Keratinocyte (primary cell): Measurements from ENCODE around the gene FAM161A. TPM values are rescaled to one million over a fixed set of nuclear protein-coding genes. Genes with fewer than 3 reads are reported as not detected.

ENCODE experiments used
- DNase-seq: peaks from one replicate; pipeline ENCODE4 v3.0.0-alpha.2; 2011; ENCODE audit warnings: low read depth, missing footprints, low spot score
- FAIRE-seq: peaks from 2 replicates; lab custom pipeline; 2011; peaks lifted over from hg19 to GRCh38; lab: Jason Lieb, UNC
- H2AFZ ChIP-seq: 2 replicates; pipeline ENCODE4 v1.6.0; 2012; ENCODE audit warnings: low read length, control low read depth, inconsistent platforms; ENCODE audit not compliant: control insufficient read depth
- H3K27ac ChIP-seq: 2 replicates; pipeline ENCODE4 v1.5.1; 2011; ENCODE audit warnings: low read length; ENCODE audit not compliant: control insufficient read depth, insufficient read depth
- H3K27me3 ChIP-seq: 3 replicates; pipeline ENCODE4 v1.6.0; 2011; ENCODE audit warnings: low read length; ENCODE audit not compliant: control insufficient read depth, insufficient read depth; ENCODE audit errors: extremely low read depth
- H3K36me3 ChIP-seq, 2 experiments: 2 replicates in 1 of 2; 3 replicates in 1 of 2; pipeline ENCODE4 v1.5.1; 2011; ENCODE audit warnings: low read length in 2 of 2, mild to moderate bottlenecking in 1 of 2; ENCODE audit not compliant: control insufficient read depth in 2 of 2, insufficient read depth in 2 of 2; ENCODE audit errors: extremely low read depth in 1 of 2
- H3K4me1 ChIP-seq: 3 replicates; pipeline ENCODE4 v1.5.1; 2011; ENCODE audit warnings: low read length; ENCODE audit not compliant: control insufficient read depth, insufficient read depth; ENCODE audit errors: extremely low read depth
- H3K4me2 ChIP-seq: 3 replicates; pipeline ENCODE4 v1.6.0; 2011; ENCODE audit warnings: low read depth, low read length; ENCODE audit not compliant: control insufficient read depth, insufficient read depth; ENCODE audit errors: extremely low read depth
- H3K4me3 ChIP-seq, 3 experiments: fragments of 200-600 bp in 1 of 3; sonication (generic) in 1 of 3; 2 replicates in 2 of 3; 3 replicates in 1 of 3; pipeline ENCODE4 v1.5.1; 2011 to 2016; ENCODE audit warnings: low read length in 3 of 3, mild to moderate bottlenecking in 3 of 3, control low read depth in 2 of 3, inconsistent platforms in 1 of 3, low read depth in 1 of 3, mixed read lengths in 1 of 3, mixed run types in 1 of 3, moderate library complexity in 1 of 3; ENCODE audit not compliant: control insufficient read depth in 2 of 3, insufficient read depth in 2 of 3; ENCODE audit errors: extremely low read depth in 1 of 3
- H3K79me2 ChIP-seq: 2 replicates; pipeline ENCODE4 v1.6.0; 2012; ENCODE audit warnings: low read length; ENCODE audit not compliant: control insufficient read depth, insufficient read depth
- H3K9ac ChIP-seq: 3 replicates; pipeline ENCODE4 v1.6.0; 2011; ENCODE audit warnings: low read length; ENCODE audit not compliant: control insufficient read depth, insufficient read depth; ENCODE audit errors: extremely low read depth
- H3K9me1 ChIP-seq: 3 replicates; pipeline ENCODE4 v1.6.0; 2011; ENCODE audit warnings: low read length; ENCODE audit not compliant: control insufficient read depth, insufficient read depth; ENCODE audit errors: extremely low read depth
- H3K9me3 ChIP-seq: 2 replicates; pipeline ENCODE4 v1.5.1; 2012; ENCODE audit warnings: low read depth, low read length; ENCODE audit not compliant: control insufficient read depth
- H4K20me1 ChIP-seq: 3 replicates; pipeline ENCODE4 v1.6.0; 2011; ENCODE audit warnings: low read length; ENCODE audit not compliant: control insufficient read depth, insufficient read depth; ENCODE audit errors: extremely low read depth
- EZH2 ChIP-seq: IDR thresholded peaks from one replicate; pipeline ENCODE4 v1.6.1; 2012; ENCODE audit warnings: inconsistent platforms, mild to moderate bottlenecking, low read length, moderate library complexity
- dilution Hi-C: fragments of 300-500 bp; cut with MboI; formaldehyde crosslinking; loops from one replicate; pipeline ENCODE4 v1.7.0; 2020; ENCODE audit warnings: low sequenced_read_pairs; ENCODE audit not compliant: extremely low pct_ligation_motif_present
- polyA plus RNA-seq, 5 experiments: library from polyadenylated mRNA; depleted of rRNA in 3 of 5; stranded (reverse) in 3 of 5; stranded (forward) in 1 of 5; unstranded in 1 of 5; fragments of >200 nt; gene quantifications; 1 replicate in 1 of 5; 2 replicates in 3 of 5; 3 replicates in 1 of 5; pipeline versions ENCODE4 v1.2.1 to v1.2.3, GENCODE V29; 2011 to 2012; ENCODE audit warnings: missing spikeins in 2 of 5, low read depth in 1 of 5, low replicate concordance in 1 of 5
- TF ChIP-seq, protein P1 (sequence below), 3 experiments: IDR thresholded peaks in 1 of 3; conservative IDR thresholded peaks in 1 of 3; optimal IDR thresholded peaks in 1 of 3; 2 replicates in 2 of 3; 3 replicates in 1 of 3; pipeline versions ENCODE3 to v1.5.1; 2011; ENCODE audit warnings: low read length in 3 of 3, mild to moderate bottlenecking in 3 of 3, moderate library complexity in 2 of 3, control low read depth in 1 of 3, inconsistent platforms in 1 of 3; ENCODE audit not compliant: insufficient read depth in 2 of 3; ENCODE audit errors: extremely low read depth in 1 of 3

The FAM161A gene
- polyA plus RNA-seq, 1 donor (not counting 4 experiments of a cell fraction or from before 2014, with no cell fraction given) = 2.1 TPM

DNA sequence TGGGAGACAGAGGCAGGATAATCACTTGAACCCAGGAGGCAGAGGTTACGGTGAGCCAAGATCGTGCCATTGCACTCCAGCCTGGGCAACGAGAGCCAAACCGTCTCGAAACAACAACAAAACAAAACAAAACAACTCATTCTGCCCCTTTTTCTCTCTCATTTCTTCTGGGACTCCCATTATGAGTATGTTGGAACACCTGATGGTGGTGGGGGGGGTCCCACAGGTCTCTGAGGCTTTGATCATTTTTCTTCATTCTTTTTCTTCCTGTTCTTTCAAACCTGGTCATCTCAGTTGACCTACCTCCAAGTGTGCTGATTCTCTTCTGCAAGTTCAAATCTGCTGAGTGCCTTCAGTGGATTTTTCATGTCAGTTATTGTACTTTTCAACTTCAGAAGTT lies 8.2 kb upstream of the FAM161A start:
- Histone ChIP-seq H3K4me3 (no peak overlapping the region), H2AFZ (no peak overlapping the region), H3K4me1 (no peaks in the 10 kb centered on the region), H3K27ac (no peak overlapping the region), H3K79me2 (no peaks in the 10 kb centered on the region), H3K9ac (no peak overlapping the region), H3K27me3 (no peaks in the 10 kb centered on the region), H4K20me1 (no peaks in the 10 kb centered on the region), H3K4me2 (no peak overlapping the region), H3K36me3 (peaks cover 4 to 12% of the 10 kb centered on the region in 2 experiments), H3K9me1 (no peaks in the 10 kb centered on the region), H3K9me3 (no peaks in the 10 kb centered on the region)
- no peak for FAIRE-seq
- dilution Hi-C loops = no loop called here
- TF ChIP-seq, protein P1, sequence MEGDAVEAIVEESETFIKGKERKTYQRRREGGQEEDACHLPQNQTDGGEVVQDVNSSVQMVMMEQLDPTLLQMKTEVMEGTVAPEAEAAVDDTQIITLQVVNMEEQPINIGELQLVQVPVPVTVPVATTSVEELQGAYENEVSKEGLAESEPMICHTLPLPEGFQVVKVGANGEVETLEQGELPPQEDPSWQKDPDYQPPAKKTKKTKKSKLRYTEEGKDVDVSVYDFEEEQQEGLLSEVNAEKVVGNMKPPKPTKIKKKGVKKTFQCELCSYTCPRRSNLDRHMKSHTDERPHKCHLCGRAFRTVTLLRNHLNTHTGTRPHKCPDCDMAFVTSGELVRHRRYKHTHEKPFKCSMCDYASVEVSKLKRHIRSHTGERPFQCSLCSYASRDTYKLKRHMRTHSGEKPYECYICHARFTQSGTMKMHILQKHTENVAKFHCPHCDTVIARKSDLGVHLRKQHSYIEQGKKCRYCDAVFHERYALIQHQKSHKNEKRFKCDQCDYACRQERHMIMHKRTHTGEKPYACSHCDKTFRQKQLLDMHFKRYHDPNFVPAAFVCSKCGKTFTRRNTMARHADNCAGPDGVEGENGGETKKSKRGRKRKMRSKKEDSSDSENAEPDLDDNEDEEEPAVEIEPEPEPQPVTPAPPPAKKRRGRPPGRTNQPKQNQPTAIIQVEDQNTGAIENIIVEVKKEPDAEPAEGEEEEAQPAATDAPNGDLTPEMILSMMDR (optimal IDR thresholded peaks at IDR 0.05 in 1 of 3, IDR thresholded peaks at IDR 0.05 in 1 of 3, conservative IDR thresholded peaks at IDR 0.05 in 1 of 3; ENCODE audit: extremely low read depth in 1 of 3, insufficient read depth in 2 of 3, low read length in 3 of 3) = no peak
- TF ChIP-seq EZH2 = no peak
- no peak for DNase-seq

DNA sequence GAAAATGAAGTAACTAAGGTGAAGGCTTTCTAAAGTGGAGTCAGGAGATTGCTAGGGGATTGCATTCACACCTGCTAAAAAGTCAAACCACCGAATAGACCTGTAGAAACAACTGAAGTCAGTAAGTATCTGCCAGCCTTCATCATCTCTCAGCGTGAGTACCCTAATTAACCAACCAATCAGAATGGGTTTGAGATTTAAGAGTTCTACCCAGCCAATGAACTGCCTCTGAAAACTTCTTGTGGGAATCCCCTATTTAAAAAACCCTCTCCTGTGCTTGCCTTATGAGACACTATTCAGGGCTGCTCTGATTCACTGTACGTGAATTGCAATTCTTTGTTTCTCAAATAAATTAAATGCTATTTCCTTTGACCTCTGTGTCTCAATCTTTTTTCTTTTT lies 3.4 kb upstream of the FAM161A start:
- H3K4me2 ChIP-seq = no peak overlapping the region
- no peaks in the 10 kb centered on the region for H3K27me3 ChIP-seq
- H3K4me3 ChIP-seq = no peak overlapping the region
- DNase-seq (no peak), FAIRE-seq (no peak)
- no peaks in the 10 kb centered on the region for H3K36me3 ChIP-seq
- H3K9me3 ChIP-seq = no peaks in the 10 kb centered on the region
- H4K20me1 ChIP-seq = no peaks in the 10 kb centered on the region
- H3K9ac ChIP-seq = no peak overlapping the region
- no peaks in the 10 kb centered on the region for H3K9me1 ChIP-seq
- no peak overlapping the region for H2AFZ ChIP-seq
- no peaks in the 10 kb centered on the region for H3K79me2 ChIP-seq
- H3K27ac ChIP-seq = no peak overlapping the region
- no peak for TF ChIP-seq EZH2
- TF ChIP-seq, protein P1 (optimal IDR thresholded peaks at IDR 0.05 in 1 of 3, IDR thresholded peaks at IDR 0.05 in 1 of 3, conservative IDR thresholded peaks at IDR 0.05 in 1 of 3; ENCODE audit: extremely low read depth in 1 of 3, insufficient read depth in 2 of 3, low read length in 3 of 3) = no peak
- H3K4me1 ChIP-seq = peaks cover 14% of the 10 kb centered on the region
- dilution Hi-C loops = no loop called here
